ENCODE results near the gene NME4.

DNA sequence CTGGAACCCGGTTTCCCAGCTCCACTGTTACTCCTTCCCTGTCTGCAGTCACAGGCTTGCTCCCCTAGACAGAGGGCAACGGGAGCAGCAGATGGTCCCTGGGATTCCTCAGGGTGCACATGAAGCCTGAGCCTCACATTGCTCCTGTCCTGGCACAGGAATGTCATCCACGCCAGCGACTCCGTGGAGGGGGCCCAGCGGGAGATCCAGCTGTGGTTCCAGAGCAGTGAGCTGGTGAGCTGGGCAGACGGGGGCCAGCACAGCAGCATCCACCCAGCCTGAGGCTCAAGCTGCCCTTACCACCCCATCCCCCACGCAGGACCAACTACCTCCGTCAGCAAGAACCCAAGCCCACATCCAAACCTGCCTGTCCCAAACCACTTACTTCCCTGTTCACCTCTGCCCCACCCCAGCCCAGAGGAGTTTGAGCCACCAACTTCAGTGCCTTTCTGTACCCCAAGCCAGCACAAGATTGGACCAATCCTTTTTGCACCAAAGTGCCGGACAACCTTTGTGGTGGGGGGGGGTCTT is 3.1 kb downstream of the NME4 start:
- no peak for TF ChIP-seq RAD21 (IDR thresholded peaks at IDR 0.05; ENCODE audit: insufficient read depth, low read depth, low read length)
- TF ChIP-seq ZZZ3 (IDR thresholded peaks at IDR 0.05; ENCODE audit: control insufficient read depth, insufficient read length, low read depth) = no peak
- TF ChIP-seq SP1 (IDR thresholded peaks at IDR 0.05; ENCODE audit: low read depth, low read length) = no peak
- TF ChIP-seq, protein P1, sequence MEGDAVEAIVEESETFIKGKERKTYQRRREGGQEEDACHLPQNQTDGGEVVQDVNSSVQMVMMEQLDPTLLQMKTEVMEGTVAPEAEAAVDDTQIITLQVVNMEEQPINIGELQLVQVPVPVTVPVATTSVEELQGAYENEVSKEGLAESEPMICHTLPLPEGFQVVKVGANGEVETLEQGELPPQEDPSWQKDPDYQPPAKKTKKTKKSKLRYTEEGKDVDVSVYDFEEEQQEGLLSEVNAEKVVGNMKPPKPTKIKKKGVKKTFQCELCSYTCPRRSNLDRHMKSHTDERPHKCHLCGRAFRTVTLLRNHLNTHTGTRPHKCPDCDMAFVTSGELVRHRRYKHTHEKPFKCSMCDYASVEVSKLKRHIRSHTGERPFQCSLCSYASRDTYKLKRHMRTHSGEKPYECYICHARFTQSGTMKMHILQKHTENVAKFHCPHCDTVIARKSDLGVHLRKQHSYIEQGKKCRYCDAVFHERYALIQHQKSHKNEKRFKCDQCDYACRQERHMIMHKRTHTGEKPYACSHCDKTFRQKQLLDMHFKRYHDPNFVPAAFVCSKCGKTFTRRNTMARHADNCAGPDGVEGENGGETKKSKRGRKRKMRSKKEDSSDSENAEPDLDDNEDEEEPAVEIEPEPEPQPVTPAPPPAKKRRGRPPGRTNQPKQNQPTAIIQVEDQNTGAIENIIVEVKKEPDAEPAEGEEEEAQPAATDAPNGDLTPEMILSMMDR (IDR thresholded peaks at IDR 0.05 in 2 of 3, conservative IDR thresholded peaks at IDR 0.05 in 1 of 3; ENCODE audit: control insufficient read depth in 2 of 3, extremely low read depth in 1 of 3, insufficient read depth in 1 of 3, low read depth in 3 of 3, low read length in 3 of 3) = no peak
- no peak for TF ChIP-seq POLR2A (IDR thresholded peaks at IDR 0.05; ENCODE audit: low read depth, low read length)
- TF ChIP-seq TBL1XR1 (IDR thresholded peaks at IDR 0.05; ENCODE audit: low read depth, low read length) = no peak
- TF ChIP-seq JUNB (IDR thresholded peaks at IDR 0.05) = no peak
- no peak for TF ChIP-seq NFYA (IDR thresholded peaks at IDR 0.05; ENCODE audit: borderline replicate concordance, low read depth, low read length)
- TF ChIP-seq, protein P2, sequence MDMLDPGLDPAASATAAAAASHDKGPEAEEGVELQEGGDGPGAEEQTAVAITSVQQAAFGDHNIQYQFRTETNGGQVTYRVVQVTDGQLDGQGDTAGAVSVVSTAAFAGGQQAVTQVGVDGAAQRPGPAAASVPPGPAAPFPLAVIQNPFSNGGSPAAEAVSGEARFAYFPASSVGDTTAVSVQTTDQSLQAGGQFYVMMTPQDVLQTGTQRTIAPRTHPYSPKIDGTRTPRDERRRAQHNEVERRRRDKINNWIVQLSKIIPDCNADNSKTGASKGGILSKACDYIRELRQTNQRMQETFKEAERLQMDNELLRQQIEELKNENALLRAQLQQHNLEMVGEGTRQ (IDR thresholded peaks at IDR 0.05; ENCODE audit: borderline replicate concordance, low read depth, low read length) = no peak
- TF ChIP-seq, protein P3, sequence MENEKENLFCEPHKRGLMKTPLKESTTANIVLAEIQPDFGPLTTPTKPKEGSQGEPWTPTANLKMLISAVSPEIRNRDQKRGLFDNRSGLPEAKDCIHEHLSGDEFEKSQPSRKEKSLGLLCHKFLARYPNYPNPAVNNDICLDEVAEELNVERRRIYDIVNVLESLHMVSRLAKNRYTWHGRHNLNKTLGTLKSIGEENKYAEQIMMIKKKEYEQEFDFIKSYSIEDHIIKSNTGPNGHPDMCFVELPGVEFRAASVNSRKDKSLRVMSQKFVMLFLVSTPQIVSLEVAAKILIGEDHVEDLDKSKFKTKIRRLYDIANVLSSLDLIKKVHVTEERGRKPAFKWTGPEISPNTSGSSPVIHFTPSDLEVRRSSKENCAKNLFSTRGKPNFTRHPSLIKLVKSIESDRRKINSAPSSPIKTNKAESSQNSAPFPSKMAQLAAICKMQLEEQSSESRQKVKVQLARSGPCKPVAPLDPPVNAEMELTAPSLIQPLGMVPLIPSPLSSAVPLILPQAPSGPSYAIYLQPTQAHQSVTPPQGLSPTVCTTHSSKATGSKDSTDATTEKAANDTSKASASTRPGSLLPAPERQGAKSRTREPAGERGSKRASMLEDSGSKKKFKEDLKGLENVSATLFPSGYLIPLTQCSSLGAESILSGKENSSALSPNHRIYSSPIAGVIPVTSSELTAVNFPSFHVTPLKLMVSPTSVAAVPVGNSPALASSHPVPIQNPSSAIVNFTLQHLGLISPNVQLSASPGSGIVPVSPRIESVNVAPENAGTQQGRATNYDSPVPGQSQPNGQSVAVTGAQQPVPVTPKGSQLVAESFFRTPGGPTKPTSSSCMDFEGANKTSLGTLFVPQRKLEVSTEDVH (IDR thresholded peaks at IDR 0.05; ENCODE audit: low read depth, partially characterized antibody) = no peak
- no peak for TF ChIP-seq NR2C2 (IDR thresholded peaks at IDR 0.05; ENCODE audit: borderline replicate concordance, control insufficient read depth, insufficient read length, low read depth)
- no peak for TF ChIP-seq TCF12 (IDR thresholded peaks at IDR 0.05; ENCODE audit: low read depth, low read length)
- TF ChIP-seq, protein P4, sequence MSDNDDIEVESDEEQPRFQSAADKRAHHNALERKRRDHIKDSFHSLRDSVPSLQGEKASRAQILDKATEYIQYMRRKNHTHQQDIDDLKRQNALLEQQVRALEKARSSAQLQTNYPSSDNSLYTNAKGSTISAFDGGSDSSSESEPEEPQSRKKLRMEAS (IDR thresholded peaks at IDR 0.05; ENCODE audit: low read depth, low read length) = no peak
